Measurements from ENCODE around the gene LARP4. TPM values are rescaled to one million over a fixed set of nuclear protein-coding genes. Genes with fewer than 3 reads are reported as not detected.
A peak's percentile ranks its signal among the peaks of the same experiment; 100 is the strongest.
"Not testable (repeated sequence)": the region's sequence is repeated elsewhere in the genome, so short reads cannot be mapped to it uniquely, and the experiment has no call there.

LARP4 gene
- total RNA-seq, 4 donors from 2014 or later: 44.5 to 81.5 (median 58.4) TPM

DNA sequence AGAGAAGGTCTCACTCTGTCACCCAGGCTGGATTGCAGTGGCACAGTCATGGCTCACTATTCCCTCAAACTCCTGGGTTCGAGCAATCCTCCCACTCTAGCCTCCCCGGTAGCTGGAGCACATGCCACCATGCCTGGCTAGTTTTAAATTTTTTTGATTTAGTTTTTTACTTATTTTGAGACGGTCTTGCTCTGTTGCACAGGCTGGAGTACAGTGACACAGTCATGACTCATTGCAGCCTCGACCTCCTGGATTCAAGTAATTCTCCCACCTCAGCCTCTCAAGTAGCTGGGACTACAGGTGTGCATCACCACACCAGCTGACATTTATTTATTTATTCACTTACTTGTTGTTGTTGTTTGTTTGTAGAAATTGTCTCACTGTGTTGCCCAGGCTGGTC, 81.9 kb downstream of the LARP4 start:
- DNase-seq (ENCODE audit: low spot score) (no peak), ATAC-seq (ENCODE audit: low FRiP score) (no peak)
- TF ChIP-seq, protein P1, sequence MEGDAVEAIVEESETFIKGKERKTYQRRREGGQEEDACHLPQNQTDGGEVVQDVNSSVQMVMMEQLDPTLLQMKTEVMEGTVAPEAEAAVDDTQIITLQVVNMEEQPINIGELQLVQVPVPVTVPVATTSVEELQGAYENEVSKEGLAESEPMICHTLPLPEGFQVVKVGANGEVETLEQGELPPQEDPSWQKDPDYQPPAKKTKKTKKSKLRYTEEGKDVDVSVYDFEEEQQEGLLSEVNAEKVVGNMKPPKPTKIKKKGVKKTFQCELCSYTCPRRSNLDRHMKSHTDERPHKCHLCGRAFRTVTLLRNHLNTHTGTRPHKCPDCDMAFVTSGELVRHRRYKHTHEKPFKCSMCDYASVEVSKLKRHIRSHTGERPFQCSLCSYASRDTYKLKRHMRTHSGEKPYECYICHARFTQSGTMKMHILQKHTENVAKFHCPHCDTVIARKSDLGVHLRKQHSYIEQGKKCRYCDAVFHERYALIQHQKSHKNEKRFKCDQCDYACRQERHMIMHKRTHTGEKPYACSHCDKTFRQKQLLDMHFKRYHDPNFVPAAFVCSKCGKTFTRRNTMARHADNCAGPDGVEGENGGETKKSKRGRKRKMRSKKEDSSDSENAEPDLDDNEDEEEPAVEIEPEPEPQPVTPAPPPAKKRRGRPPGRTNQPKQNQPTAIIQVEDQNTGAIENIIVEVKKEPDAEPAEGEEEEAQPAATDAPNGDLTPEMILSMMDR (IDR thresholded peaks at IDR 0.05): no peak

DNA sequence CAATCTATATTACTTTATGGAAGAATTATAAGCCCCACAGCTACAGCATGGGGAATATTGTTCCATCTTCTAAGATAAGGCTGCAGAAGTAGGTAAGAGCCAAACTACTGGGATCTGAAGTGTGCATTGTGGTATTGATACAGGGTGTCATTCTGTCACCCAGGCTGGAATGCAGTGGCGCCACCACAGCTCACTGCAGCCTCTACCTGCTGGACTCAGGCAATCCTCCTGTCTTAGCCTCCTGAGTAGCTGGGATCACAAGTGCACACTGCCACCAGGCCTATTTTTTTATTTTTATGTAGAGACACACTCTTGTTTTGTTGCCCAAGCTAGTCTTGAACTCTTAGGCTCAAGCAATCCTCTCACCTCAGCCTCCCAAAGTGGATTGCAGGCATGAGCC, 82.8 kb downstream of the LARP4 start:
- DNase-seq (ENCODE audit: low spot score): no peak
- no peak for ATAC-seq (ENCODE audit: low FRiP score)
- TF ChIP-seq, protein P1 (IDR thresholded peaks at IDR 0.05): no peak

DNA sequence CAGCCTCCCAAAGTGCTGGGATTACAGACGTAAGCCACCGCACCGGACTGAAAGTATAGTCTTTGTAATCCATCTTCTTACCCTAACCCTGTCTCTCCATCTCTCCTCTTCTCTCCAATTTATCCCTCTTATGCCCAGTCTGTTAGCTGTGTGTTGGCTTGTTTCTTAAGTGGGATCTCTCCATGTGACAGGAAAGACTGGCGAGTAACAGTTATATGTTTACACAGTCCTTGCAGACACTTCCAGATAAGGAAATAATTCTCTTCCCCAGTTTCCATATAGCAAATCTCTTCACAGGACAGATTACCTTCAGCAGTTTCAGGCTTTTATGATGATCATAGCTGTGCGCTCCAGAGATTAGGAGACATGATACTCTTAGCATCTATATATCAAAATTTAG, 88.1 kb downstream of the LARP4 start:
- TF ChIP-seq, protein P1 (IDR thresholded peaks at IDR 0.05): no peak
- ATAC-seq (ENCODE audit: low FRiP score): no peak
- DNase-seq (ENCODE audit: low spot score): no peak

DNA sequence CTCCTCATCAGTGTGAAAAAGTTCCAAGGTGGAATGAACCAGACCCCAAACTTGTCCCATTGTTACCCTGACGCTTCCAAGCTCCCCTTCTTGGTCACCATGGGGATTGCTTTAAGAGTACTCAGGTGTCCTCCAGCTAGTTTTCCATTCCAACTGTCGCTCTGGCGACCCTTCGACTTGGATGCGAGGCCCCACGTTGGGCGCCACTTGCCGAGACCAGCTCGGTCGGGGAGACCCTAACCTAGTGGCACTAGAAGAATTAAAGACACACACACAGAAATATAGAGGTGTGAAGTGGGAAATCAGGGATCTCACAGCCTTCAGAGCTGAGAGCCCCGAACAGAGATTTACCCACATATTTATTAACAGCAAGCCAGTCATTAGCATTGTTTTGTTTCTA, 97.4 kb downstream of the LARP4 start:
- DNase-seq (ENCODE audit: low spot score); ATAC-seq (ENCODE audit: low FRiP score): not testable (repeated sequence)

DNA sequence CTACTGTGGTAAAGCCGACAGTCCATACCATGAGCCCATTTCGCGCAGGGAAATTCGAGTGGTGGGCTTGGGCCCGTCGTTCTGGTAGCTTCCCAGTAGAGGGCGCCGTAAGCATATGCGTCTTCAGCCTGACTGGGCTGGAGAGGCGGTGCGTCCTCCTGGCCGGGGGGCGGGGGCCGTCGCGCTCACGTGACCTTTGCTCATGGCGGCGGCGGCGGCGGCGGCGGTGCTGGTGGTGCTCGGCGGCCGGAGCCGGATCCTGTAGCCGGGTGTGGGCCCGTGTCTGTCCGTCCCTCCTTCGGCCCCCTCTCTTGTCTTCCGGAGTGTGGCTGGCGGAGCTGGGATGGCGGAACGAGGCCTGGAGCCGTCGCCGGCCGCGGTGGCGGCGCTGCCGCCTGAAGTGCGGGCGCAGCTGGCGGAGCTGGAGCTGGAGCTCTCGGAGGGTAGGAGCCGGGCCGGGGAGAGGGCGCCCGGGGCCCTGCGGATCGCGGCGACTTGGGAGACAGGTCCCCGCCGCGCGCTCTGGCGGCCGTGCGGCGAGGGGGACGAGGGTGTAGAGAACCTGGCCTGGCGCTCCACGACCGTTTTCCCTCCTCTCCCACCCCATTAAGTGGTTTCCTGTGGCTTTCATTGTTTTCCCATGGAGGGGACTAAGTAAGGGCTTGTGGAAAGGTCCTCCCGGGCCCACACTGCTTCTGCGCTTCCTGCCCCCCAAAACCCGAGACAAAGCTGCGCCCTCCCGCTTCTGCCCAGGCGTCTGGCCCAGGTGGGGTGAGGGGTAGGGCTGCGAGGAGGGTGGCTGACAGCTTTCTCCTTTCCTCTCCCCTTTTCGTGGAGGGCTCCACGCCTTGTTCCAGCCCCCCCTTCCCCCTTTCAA, 104.4 kb downstream of the LARP4 start, which contains the start of gene DIP2B:
TSS of gene DIP2B (plus strand) at position 188 of the 877 bp plus-strand sequence. CDS start at position 344, 156 bp downstream.
- ATAC-seq (ENCODE audit: low FRiP score): peak; percentile 97

DNA sequence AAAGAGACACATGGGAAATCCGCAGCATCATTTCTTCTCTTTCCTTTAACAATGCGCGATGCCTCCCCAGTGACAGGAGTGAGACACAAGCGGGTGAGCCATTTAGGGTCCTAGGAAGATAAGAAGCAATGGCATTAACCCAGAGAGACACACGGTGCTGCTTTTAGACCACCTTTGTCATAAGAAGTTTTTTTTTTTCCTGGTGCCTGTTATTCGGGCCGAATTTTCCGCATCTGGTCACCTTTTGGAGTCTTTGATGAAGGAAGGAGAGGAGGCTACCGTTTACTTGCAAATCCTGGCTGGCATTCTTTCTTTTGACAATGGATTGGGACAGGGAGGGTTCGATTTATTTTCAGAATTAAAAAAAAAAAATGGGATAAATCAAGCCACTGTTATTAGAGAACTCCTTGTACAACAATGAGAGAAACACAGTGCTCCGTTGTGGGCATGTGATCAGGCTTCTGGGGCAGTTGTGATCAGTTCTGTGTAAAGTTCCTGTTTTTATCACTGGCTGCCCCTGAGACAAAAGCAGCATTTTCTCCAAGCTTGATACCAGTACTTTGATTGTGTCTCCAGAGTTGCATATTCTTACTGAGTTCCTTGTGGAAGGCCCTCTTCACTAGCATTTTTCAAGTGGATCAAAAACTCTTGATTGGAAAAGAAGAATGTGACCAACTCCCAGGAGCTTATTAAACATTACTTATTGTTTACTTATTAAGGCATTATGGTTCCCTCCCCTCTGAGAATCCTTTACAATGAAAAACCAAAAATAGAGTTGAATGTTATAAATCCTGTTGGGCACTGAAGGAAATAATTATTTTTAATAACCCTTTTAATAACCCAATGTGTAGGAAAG, 105.2 kb downstream of the LARP4 start:
- DNase-seq (ENCODE audit: low spot score) (no peak), ATAC-seq (ENCODE audit: low FRiP score) (no peak)
- TF ChIP-seq, protein P1 (IDR thresholded peaks at IDR 0.05): no peak

More for the DNA sequence above, 104.4 kb downstream of the LARP4 start, which contains the start of gene DIP2B:
- DNase-seq (ENCODE audit: low spot score): peak; percentile 87
- TF ChIP-seq, protein P1 (IDR thresholded peaks at IDR 0.05): peak in 2 of 3 donors; percentile 73 to 95

All from omental fat pad (tissue), 4 donors.